Mesenchymal stem cell (in vitro differentiated cells and primary cell): ENCODE data around the gene CABP1.
"Not testable (repeated sequence)": the region's sequence is repeated elsewhere in the genome, so short reads cannot be mapped to it uniquely, and the experiment has no call there.

Experiments
- DNase-seq: peaks from one replicate; pipeline ENCODE4 v3.0.0-alpha.2; 2013
- H2AFZ ChIP-seq: one replicate; pipeline ENCODE4 v1.6.1; 2013; ENCODE audit warnings: low read depth, mild to moderate bottlenecking, control low read depth, inconsistent platforms, low read length, moderate library complexity
- H2AK5ac ChIP-seq: 2 replicates; pipeline ENCODE4 v1.6.1; 2013; ENCODE audit warnings: low read length, moderate library complexity, mild to moderate bottlenecking, inconsistent platforms; ENCODE audit not compliant: severe bottlenecking
- H2BK120ac ChIP-seq: one replicate; pipeline ENCODE4 v1.6.1; 2013; ENCODE audit warnings: low read depth, mild to moderate bottlenecking, inconsistent platforms, low read length, moderate library complexity
- H2BK12ac ChIP-seq, 2 experiments: one replicate each; pipeline ENCODE4 v1.6.1; 2013; ENCODE audit warnings: inconsistent platforms in 2 of 2, low read length in 2 of 2, mild to moderate bottlenecking in 2 of 2, moderate library complexity in 2 of 2, control low read depth in 1 of 2
- H2BK15ac ChIP-seq: one replicate; pipeline ENCODE4 v1.6.1; 2013; ENCODE audit warnings: mild to moderate bottlenecking, low read depth, inconsistent platforms; ENCODE audit not compliant: poor library complexity, severe bottlenecking
- H2BK5ac ChIP-seq: 2 replicates; pipeline ENCODE4 v1.6.1; 2013; ENCODE audit warnings: low read depth, mild to moderate bottlenecking, low read length, control low read depth, inconsistent platforms; ENCODE audit not compliant: poor library complexity, severe bottlenecking
- H3K14ac ChIP-seq, 2 experiments: one replicate each; pipeline ENCODE4 v1.6.1; 2013; ENCODE audit warnings: inconsistent platforms in 2 of 2, low read length in 2 of 2, control low read depth in 1 of 2, mild to moderate bottlenecking in 1 of 2, moderate library complexity in 1 of 2
- H3K18ac ChIP-seq, 2 experiments: one replicate each; pipeline ENCODE4 v1.6.1; 2013; ENCODE audit warnings: inconsistent platforms in 2 of 2, low read length in 2 of 2, control low read depth in 1 of 2, low read depth in 1 of 2, mild to moderate bottlenecking in 1 of 2
- H3K23ac ChIP-seq, 2 experiments: one replicate each; pipeline ENCODE4 v1.6.1; 2013; ENCODE audit warnings: inconsistent platforms in 2 of 2, low read length in 2 of 2, mild to moderate bottlenecking in 2 of 2, moderate library complexity in 2 of 2, control low read depth in 1 of 2
- H3K27ac ChIP-seq: 2 replicates; pipeline ENCODE4 v1.5.1; 2013; ENCODE audit warnings: mild to moderate bottlenecking, moderate library complexity, low read length, control low read depth, inconsistent platforms; ENCODE audit not compliant: poor library complexity, severe bottlenecking
- H3K27me3 ChIP-seq, 2 experiments: 2 replicates each; pipeline versions ENCODE4 v1.6.1 to v1.7.0; 2013; ENCODE audit warnings: low read length in 2 of 2, mild to moderate bottlenecking in 2 of 2, moderate library complexity in 2 of 2, control low read depth in 1 of 2, inconsistent platforms in 1 of 2; ENCODE audit not compliant: control insufficient read depth in 1 of 2, insufficient read depth in 1 of 2
- H3K36me3 ChIP-seq, 2 experiments: 2 replicates each; pipeline versions ENCODE4 v1.6.1 to v1.7.0; 2013; ENCODE audit warnings: low read length in 2 of 2, control low read depth in 1 of 2, inconsistent platforms in 1 of 2, low read depth in 1 of 2, mild to moderate bottlenecking in 1 of 2; ENCODE audit not compliant: insufficient read depth in 2 of 2, control insufficient read depth in 1 of 2
- H3K4ac ChIP-seq, 2 experiments: one replicate each; pipeline ENCODE4 v1.6.1; 2013; ENCODE audit warnings: inconsistent platforms in 2 of 2, low read length in 2 of 2, mild to moderate bottlenecking in 2 of 2, moderate library complexity in 2 of 2, control low read depth in 1 of 2, low read depth in 1 of 2
- H3K4me1 ChIP-seq: 2 replicates; pipeline ENCODE4 v1.6.1; 2013; ENCODE audit warnings: low read depth, low read length, control low read depth; ENCODE audit not compliant: control insufficient read depth, insufficient read depth
- H3K4me2 ChIP-seq: 2 replicates; pipeline ENCODE4 v1.6.1; 2013; ENCODE audit warnings: low read length, mild to moderate bottlenecking, inconsistent platforms; ENCODE audit not compliant: poor library complexity, severe bottlenecking
- H3K4me3 ChIP-seq, 2 experiments: 2 replicates each; pipeline versions ENCODE4 v1.5.1 to v1.7.0; 2013; ENCODE audit warnings: low read length in 2 of 2, mild to moderate bottlenecking in 2 of 2, control low read depth in 1 of 2, low read depth in 1 of 2; ENCODE audit not compliant: insufficient read depth in 1 of 2
- H3K79me1 ChIP-seq: replicated peaks from 2 replicates; pipeline ENCODE4 v1.6.1; 2013; ENCODE audit warnings: mild to moderate bottlenecking, control low read depth, low read length, inconsistent platforms; ENCODE audit not compliant: poor library complexity, severe bottlenecking
- H3K9ac ChIP-seq: 2 replicates; pipeline ENCODE4 v1.7.0; 2013; ENCODE audit warnings: mild to moderate bottlenecking, low read length, moderate library complexity
- H3K9me3 ChIP-seq: 2 replicates; pipeline ENCODE4 v1.7.0; 2013; ENCODE audit warnings: mild to moderate bottlenecking, low read length; ENCODE audit not compliant: control insufficient read depth
- H4K8ac ChIP-seq: one replicate; pipeline ENCODE4 v1.6.1; 2013; ENCODE audit warnings: inconsistent platforms, mild to moderate bottlenecking, low read length, moderate library complexity
- H4K91ac ChIP-seq: one replicate; pipeline ENCODE4 v1.6.1; 2013; ENCODE audit warnings: mild to moderate bottlenecking, low read length, inconsistent platforms
- WGBS: methylation state at CpG from one replicate; pipeline ENCODE4 v1.1.7; 2013; ENCODE audit warnings: mixed read lengths; 5-methylcytosine and 5-hydroxymethylcytosine counted together

Gene CABP1

DNA sequence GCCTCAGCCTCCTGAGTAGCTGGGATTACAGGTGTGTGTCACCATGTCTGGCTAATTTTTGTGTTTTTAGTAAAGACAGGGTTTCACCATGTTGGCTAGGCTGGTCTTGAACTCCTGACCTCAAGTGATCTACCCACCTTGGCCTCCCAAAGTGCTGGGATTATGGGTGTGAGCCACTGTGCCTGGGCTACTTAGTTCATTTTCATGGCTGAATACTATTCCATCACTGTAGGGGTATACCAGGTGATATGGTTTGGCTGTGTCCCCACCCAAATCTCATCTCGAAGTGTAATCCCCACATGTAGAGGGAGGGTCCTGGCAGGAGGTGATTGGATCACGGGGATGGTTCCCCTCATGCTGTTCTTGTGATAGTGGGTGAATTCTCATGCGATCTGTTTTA lies 23.2 kb upstream of the CABP1 start:
- 48% methylated on average over 2 of the region's 3 CpGs for WGBS

GRCh38 chr12:120617767-120618166 lies 22.7 kb upstream of the CABP1 start:
- DNase-seq, H3K27ac ChIP-seq: not testable (repeated sequence)
- WGBS: 92% methylated on average over 4 of the region's 4 CpGs

More for the DNA sequence above, 23.2 kb upstream of the CABP1 start:
- not testable (repeated sequence) for H2AK5ac ChIP-seq, H2AFZ ChIP-seq, H4K91ac ChIP-seq, DNase-seq, H3K14ac ChIP-seq, H4K8ac ChIP-seq, H3K4me1 ChIP-seq, H2BK5ac ChIP-seq, H3K18ac ChIP-seq, H2BK120ac ChIP-seq, H3K36me3 ChIP-seq, H3K4me3 ChIP-seq, H3K4me2 ChIP-seq, H3K27ac ChIP-seq, H2BK15ac ChIP-seq, H3K9me3 ChIP-seq, H2BK12ac ChIP-seq, H3K9ac ChIP-seq, H3K23ac ChIP-seq, H3K79me1 ChIP-seq, H3K4ac ChIP-seq
- H3K27me3 ChIP-seq: peaks cover 41 to 59% of the 10 kb centered on the region in 2 experiments

GRCh38 chr12:120618954-120619615 lies 21.3 kb upstream of the CABP1 start:
- Histone ChIP-seq H2AK5ac (no peak overlapping the region), H2BK12ac (no peak overlapping the region), H3K4ac (no peak overlapping the region), H3K18ac (no peak overlapping the region), H3K4me3 (no peak overlapping the region), H3K4me1 (no peaks in the 10 kb centered on the region), H3K23ac (no peak overlapping the region), H2BK15ac (no peak overlapping the region), H2AFZ (no peak overlapping the region), H3K79me1 (no peaks in the 10 kb centered on the region), H2BK5ac (no peak overlapping the region), H2BK120ac (no peak overlapping the region), H3K36me3 (no peaks in the 10 kb centered on the region), H3K27me3 (peaks cover 34 to 54% of the 10 kb centered on the region in 2 experiments), H3K27ac (no peak overlapping the region), H3K9ac (no peak overlapping the region), H3K9me3 (peaks cover 3% of the 10 kb centered on the region), H4K91ac (no peak overlapping the region), H3K14ac (no peak overlapping the region), H4K8ac (no peak overlapping the region), H3K4me2 (no peak overlapping the region)
- 53% methylated on average over 6 of the region's 8 CpGs for WGBS
- DNase-seq: no peak

More at GRCh38 chr12:120617767-120618166, 22.7 kb upstream of the CABP1 start:
- H3K14ac ChIP-seq, H3K4me1 ChIP-seq, H3K79me1 ChIP-seq, H3K36me3 ChIP-seq, H2AK5ac ChIP-seq, H3K18ac ChIP-seq, H3K4ac ChIP-seq, H2BK12ac ChIP-seq, H3K9me3 ChIP-seq, H4K91ac ChIP-seq, H2BK120ac ChIP-seq, H2BK15ac ChIP-seq, H3K4me3 ChIP-seq, H3K23ac ChIP-seq, H2BK5ac ChIP-seq, H2AFZ ChIP-seq, H3K9ac ChIP-seq, H4K8ac ChIP-seq, H3K4me2 ChIP-seq: not testable (repeated sequence)
- peaks cover 37 to 60% of the 10 kb centered on the region in 2 experiments for H3K27me3 ChIP-seq

DNA sequence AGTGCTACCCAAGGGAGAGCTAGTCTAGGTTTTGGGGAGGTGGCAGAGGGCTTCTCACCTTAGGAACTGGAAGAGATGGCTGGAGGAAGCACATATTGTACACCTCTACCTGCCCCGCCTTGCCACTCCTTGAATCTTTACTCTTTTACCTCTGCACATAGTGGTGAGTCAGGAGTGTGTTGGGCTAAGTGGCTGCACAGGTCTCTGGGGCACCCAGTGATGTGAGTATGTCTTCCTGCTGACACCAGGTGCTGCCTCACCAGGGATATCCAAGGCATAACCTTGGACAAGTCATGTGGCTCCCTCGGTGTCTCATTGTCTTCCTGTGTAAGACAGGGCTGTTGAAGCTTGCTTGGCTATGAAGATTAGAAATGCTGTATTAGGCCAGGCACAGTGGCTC lies 19.8 kb upstream of the CABP1 start:
- no peak overlapping the region for H2BK120ac ChIP-seq
- WGBS: 85% methylated on average over 1 of the region's 2 CpGs
- peaks cover 34 to 45% of the 10 kb centered on the region in 2 experiments for H3K27me3 ChIP-seq
- H2BK5ac ChIP-seq: no peak overlapping the region
- H3K18ac ChIP-seq: no peak overlapping the region
- H2AFZ ChIP-seq: no peak overlapping the region
- no peaks in the 10 kb centered on the region for H3K79me1 ChIP-seq
- H3K4me2 ChIP-seq: no peak overlapping the region
- no peak for DNase-seq
- H2AK5ac ChIP-seq: no peak overlapping the region
- no peak overlapping the region for H3K23ac ChIP-seq
- no peaks in the 10 kb centered on the region for H3K36me3 ChIP-seq
- no peak overlapping the region for H3K4ac ChIP-seq
- no peak overlapping the region for H4K91ac ChIP-seq
- peaks cover under 1% of the 10 kb centered on the region for H3K4me1 ChIP-seq
- H3K14ac ChIP-seq: no peak overlapping the region
- peaks cover 3% of the 10 kb centered on the region for H3K9me3 ChIP-seq
- no peak overlapping the region for H4K8ac ChIP-seq
- no peak overlapping the region for H3K9ac ChIP-seq
- H2BK15ac ChIP-seq: no peak overlapping the region
- no peak overlapping the region for H3K4me3 ChIP-seq
- H3K27ac ChIP-seq: no peak overlapping the region
- no peak overlapping the region for H2BK12ac ChIP-seq
